DMS153 treated with DMSO at 0.1 percent for 48 hours (cell line): ENCODE data around the gene RHAG.
"Not testable (repeated sequence)": the region's sequence is repeated elsewhere in the genome, so short reads cannot be mapped to it uniquely, and the experiment has no call there.

Experiments
- DNase-seq: peaks from one replicate; lab custom pipeline; 2025; ENCODE audit not compliant: unreplicated experiment; lab: John Stamatoyannopoulos, UW

The RHAG gene

GRCh38 chr6:49636713-49637349 is at the start of gene RHAG:
Gene RHAG (minus strand): TSS chr6:49636839. CDS start chr6:49636812, 27 bp downstream.
- DNase-seq = no peak

GRCh38 chr6:49676671-49677281 is 40.1 kb upstream of the RHAG start:
- DNase-seq = no peak

- no peak for DNase-seq
Measured at GRCh38 chr6:49675816-49676215, 39.2 kb upstream of the RHAG start.

GRCh38 chr6:49668083-49668511 is 31.5 kb upstream of the RHAG start:
- no peak for DNase-seq

GRCh38 chr6:49666930-49667757 is 30.5 kb upstream of the RHAG start:
- no peak for DNase-seq

GRCh38 chr6:49666480-49666879 is 29.8 kb upstream of the RHAG start:
- no peak for DNase-seq

- no peak for DNase-seq
Measured at GRCh38 chr6:49664817-49665216, 28.2 kb upstream of the RHAG start.

- DNase-seq = not testable (repeated sequence)
Measured at GRCh38 chr6:49664054-49664453, 27.4 kb upstream of the RHAG start.

- DNase-seq = no peak
Measured at GRCh38 chr6:49662892-49663261, 26.2 kb upstream of the RHAG start.

GRCh38 chr6:49662231-49662891 is 25.7 kb upstream of the RHAG start:
- no peak for DNase-seq

- no peak for DNase-seq
Measured at GRCh38 chr6:49653942-49654341, 17.3 kb upstream of the RHAG start.

GRCh38 chr6:49653438-49653837 is 16.8 kb upstream of the RHAG start:
- DNase-seq = no peak

GRCh38 chr6:49651239-49651638 is 14.6 kb upstream of the RHAG start:
- DNase-seq = no peak

GRCh38 chr6:49649988-49650387 is 13.3 kb upstream of the RHAG start:
- DNase-seq = no peak

- DNase-seq = no peak
Measured at GRCh38 chr6:49648036-49648435, 11.4 kb upstream of the RHAG start.

GRCh38 chr6:49647476-49647875 is 10.8 kb upstream of the RHAG start:
- DNase-seq = no peak

GRCh38 chr6:49646942-49647341 is 10.3 kb upstream of the RHAG start:
- DNase-seq = no peak

- no peak for DNase-seq
Measured at GRCh38 chr6:49646130-49646824, 9.6 kb upstream of the RHAG start.

GRCh38 chr6:49645139-49645538 is 8.5 kb upstream of the RHAG start:
- DNase-seq = no peak

GRCh38 chr6:49639177-49639817 is 2.7 kb upstream of the RHAG start:
- DNase-seq = no peak

GRCh38 chr6:49637350-49637731 is 702 bp upstream of the RHAG start:
- DNase-seq = no peak
